Measurements from ENCODE around the gene HRAS.
A peak's percentile ranks its signal among the peaks of the same experiment; 100 is the strongest.

The HRAS gene

DNA sequence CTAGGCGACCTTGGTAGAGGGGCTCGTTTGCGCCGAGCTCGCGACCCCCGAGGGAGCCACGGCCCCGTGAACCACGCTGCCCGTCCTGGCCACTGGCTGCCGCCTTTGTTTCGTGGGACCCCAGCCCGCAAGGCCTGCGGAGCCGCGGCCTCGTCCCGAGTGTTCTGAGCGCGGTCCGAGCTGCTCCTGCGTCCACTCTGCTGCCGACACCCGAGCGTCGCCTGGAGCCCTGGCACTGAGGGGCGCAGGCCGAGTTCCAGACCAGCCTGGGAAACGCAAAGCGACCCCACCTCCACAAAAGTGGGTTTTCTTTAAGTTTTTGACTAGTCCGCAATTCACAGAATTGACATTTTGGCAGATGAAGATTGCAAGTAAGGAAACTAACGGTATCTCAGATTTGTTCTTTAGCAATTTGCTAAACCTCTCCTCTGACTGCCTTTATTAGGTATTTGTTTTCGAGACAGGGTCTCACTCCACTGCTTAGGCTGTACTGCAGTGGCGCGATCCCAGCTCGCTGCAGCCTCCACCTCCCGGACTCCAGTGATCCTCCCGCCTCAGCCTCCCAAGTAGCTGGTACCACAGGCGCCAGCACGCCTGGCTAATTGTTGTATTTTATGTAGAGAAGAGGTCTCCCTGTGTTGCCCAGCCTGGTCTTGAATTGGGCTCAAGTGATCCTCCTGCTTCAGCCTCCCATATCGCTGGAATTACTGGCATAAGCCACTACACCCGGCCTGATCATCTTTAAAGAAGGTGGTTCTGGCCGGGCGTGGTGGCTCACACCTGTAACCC is 27.5 kb downstream of the HRAS start:
- POLR2A ChIA-PET: interaction anchor here (2.4 kb wide), 1 partner anchor 9 kb away, joined by 13 read pairs; no protein-coding TSS in a partner anchor
- CTCF ChIA-PET: no interaction called here
- no peak for TF ChIP-seq L3MBTL2 (conservative IDR thresholded peaks at IDR 0.05)
- no peak for TF ChIP-seq FOXA1 (IDR thresholded peaks at IDR 0.05)
- TF ChIP-seq SUZ12 (IDR thresholded peaks at IDR 0.05): no peak
- no peak for TF ChIP-seq FOXM1 (IDR thresholded peaks at IDR 0.05; ENCODE audit: borderline replicate concordance)

DNA sequence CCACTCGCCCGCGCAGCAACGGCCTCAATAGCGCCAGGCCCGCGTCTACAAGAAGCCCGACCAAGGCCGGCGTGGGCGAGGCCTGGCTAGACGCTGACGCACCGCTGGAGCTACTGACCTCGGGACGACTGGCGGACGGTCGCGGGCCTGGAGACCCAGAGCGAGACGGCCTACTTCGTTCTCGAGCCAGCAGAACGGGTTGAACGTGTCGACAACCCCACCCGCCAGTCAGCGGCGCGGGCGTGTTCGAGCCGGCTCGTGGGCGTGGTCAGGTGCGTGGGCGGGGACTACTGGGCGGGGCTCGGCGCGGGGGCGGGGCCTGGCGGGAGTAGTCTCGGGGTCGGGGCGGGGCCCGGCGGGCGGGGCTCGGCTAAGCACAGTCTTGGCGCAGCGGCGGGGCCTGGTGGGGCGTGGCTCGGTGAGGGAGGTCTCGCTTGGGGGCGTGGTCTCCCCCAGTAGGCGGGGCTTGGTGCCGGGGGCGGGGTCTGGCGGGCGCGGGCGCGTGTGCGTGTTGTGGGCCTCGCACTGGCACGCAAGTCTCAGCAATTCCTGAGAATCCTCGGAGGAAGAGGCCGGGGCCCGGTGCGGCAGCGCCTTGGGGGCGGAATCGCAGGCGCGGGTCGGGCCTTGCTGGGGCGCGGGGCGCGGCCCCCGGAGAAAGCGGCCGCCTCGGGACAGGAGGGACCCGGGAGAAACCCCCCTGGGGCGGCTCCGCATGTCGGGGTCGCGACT is 28.2 kb downstream of the HRAS start, which contains the start of gene RNH1:
Gene RNH1, minus strand, starts transcription at position 248 of the 732 bp plus-strand sequence. CDS start 5,080 bp downstream, outside the sequence.
- peak; percentile 100 for DNase-seq (ENCODE audit: extremely low spot score)
- TF ChIP-seq NFRKB (IDR thresholded peaks at IDR 0.05): no peak
- TF ChIP-seq ARNT (IDR thresholded peaks at IDR 0.05): no peak
- TF ChIP-seq L3MBTL2 (conservative IDR thresholded peaks at IDR 0.05): no peak
- TF ChIP-seq PKNOX1 (IDR thresholded peaks at IDR 0.05): peak; percentile 66
- 0 out of 2 replicates have a peak, but pooled peaks have one; percentile 51 for TF ChIP-seq HDGF (IDR thresholded peaks at IDR 0.05; ENCODE audit: borderline replicate concordance)
- no peak for TF ChIP-seq BHLHE40 (IDR thresholded peaks at IDR 0.05; ENCODE audit: borderline replicate concordance)
- CTCF ChIA-PET: no interaction called here
- POLR2A ChIA-PET: interaction anchor here (0.6 to 2.4 kb wide), 10 partner anchors 9 to 59 kb away, joined by 3 to 13 read pairs (median 5); partner anchors contain the start of gene HRAS

More for the DNA sequence above, 27.5 kb downstream of the HRAS start:
- no peak for DNase-seq (ENCODE audit: extremely low spot score)

DNA sequence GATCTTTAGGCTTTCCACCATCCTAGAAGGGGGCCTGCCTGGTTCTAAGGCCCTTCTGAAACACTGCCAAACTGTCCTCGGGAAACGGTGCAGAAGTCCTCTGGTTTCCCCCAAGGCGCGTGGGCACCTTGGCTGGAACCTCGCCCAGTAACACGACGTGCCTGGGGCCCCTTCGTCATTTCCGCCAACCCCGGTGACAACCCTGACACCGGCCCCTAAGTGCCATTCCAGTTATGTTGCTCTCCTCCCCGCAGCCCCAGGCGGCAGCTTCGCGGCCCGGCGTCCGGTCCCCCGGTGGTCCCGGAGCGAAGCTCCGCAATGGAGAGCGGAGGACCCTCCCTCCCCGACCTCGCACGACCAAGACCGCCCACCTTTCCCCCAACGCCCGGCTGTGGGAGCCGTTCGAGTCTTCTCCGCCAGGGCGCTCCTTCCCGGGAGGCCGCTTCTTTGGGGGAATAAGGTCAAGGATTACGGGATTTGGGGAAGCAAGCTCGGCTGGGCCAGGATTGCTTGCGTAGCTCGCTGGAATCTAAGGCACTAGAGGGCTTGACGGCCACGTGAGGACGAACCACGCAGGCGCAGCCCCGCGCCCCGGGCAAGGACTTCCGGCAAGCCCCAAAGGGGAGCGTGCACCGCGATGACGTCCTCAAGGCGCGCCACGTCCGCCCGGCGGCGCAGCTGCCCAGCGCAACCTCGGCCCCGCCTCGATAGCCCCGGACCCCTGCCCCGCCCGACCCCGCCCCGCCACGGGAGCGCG is 29.0 kb downstream of the HRAS start:
- TF ChIP-seq CTBP1 (IDR thresholded peaks at IDR 0.05; ENCODE audit: borderline replicate concordance): no peak
- TF ChIP-seq LEF1 (IDR thresholded peaks at IDR 0.05; ENCODE audit: borderline replicate concordance): no peak
- no peak for TF ChIP-seq ARNT (IDR thresholded peaks at IDR 0.05)
- no peak for TF ChIP-seq NFRKB (IDR thresholded peaks at IDR 0.05)
- peak; percentile 85 for TF ChIP-seq L3MBTL2 (conservative IDR thresholded peaks at IDR 0.05)
- POLR2A ChIA-PET: interaction anchor here (0.6 to 2.4 kb wide), 10 partner anchors 8 to 58 kb away, joined by 3 to 13 read pairs (median 5); partner anchors contain the start of gene HRAS
- CTCF ChIA-PET: no interaction called here
- DNase-seq (ENCODE audit: extremely low spot score): peak; percentile 98

DNA sequence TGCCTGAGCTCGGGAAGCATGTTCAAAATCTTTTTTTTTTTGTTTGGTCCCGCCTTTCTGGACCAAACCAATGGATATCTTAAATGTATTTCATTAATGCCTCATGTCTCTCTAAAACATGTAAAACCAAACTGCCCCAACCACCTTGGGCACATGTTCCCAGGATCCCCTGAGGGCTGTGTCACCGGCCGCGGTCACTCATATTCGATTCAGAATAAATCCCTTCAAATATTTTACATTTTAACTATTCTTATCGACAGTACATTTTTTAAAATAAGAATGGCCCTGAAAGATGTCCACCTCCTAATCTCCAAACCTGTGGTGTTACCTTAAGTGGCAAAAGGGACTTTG is 30.4 kb downstream of the HRAS start:
- TF ChIP-seq TARDBP (IDR thresholded peaks at IDR 0.05) (no peak), LEF1 (IDR thresholded peaks at IDR 0.05; ENCODE audit: borderline replicate concordance) (no peak), ZNF384 (IDR thresholded peaks at IDR 0.05) (no peak), FOXA1 (IDR thresholded peaks at IDR 0.05) (no peak), SUZ12 (IDR thresholded peaks at IDR 0.05) (no peak), L3MBTL2 (conservative IDR thresholded peaks at IDR 0.05) (no peak), SP1 (IDR thresholded peaks at IDR 0.05) (no peak), NFRKB (IDR thresholded peaks at IDR 0.05) (no peak), HDGF (IDR thresholded peaks at IDR 0.05; ENCODE audit: borderline replicate concordance) (no peak), BHLHE40 (IDR thresholded peaks at IDR 0.05; ENCODE audit: borderline replicate concordance) (no peak), ELF4 (IDR thresholded peaks at IDR 0.05) (no peak), FOXK2 (IDR thresholded peaks at IDR 0.05) (no peak), ARNT (IDR thresholded peaks at IDR 0.05) (no peak), PKNOX1 (IDR thresholded peaks at IDR 0.05) (no peak), FOXM1 (IDR thresholded peaks at IDR 0.05; ENCODE audit: borderline replicate concordance) (no peak), CTBP1 (IDR thresholded peaks at IDR 0.05; ENCODE audit: borderline replicate concordance) (no peak)
- ChIA-PET CTCF (interaction anchor here (1.1 kb wide), 1 partner anchor 57 kb away, joined by 3 read pairs; no protein-coding TSS in a partner anchor), POLR2A (interaction anchor here (2.1 kb wide), 1 partner anchor 11 kb away, joined by 12 read pairs; no protein-coding TSS in a partner anchor)
- no peak for DNase-seq (ENCODE audit: extremely low spot score)

DNA sequence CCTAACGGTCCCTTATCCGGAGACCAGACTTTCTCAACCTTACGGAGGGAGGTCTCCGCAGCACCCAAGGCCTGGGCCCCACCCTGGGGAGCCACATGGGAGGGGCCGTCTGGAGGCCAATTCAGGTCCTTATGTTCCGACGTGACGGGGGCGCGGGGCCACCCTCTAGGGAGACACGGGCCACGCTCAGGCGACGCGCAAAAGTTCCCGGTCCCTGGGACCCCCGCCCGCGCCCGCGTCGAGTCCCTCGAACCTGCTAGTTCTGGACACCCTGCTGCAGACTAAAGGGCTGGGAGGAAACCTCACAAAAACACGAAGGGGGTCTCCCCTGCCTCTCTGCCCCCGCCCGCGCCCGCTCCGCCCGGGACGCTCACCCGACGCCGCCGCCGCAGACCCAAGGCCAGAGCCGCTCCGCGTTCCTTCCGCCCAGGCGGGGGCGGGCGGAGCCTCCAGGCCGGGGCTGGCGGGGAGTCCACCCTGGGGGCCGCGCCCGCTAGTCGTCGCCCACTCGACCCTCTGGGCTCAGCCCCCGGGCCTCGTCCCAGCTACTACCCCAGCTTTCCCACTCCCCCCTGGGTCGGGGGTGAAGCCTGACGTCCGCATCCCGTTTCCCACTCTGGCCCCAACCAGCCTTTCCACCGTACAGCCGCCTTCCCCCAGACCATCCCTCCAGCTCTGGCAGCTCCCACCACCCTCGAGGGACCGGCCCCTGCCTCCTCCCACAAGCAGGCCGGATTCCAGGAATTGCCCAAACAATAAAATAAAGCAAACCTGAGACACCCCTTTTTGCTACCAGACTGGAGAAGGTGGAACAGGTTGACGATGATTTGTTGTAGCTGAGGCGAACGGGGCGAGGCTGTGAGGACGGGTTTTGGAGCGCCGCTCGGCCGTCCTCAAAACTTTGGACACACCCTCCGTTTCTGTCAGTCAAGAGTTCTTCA is 31.1 kb downstream of the HRAS start:
- CTCF ChIA-PET: interaction anchor here (1.1 kb wide), 1 partner anchor 56 kb away, joined by 3 read pairs; no protein-coding TSS in a partner anchor
- no peak for DNase-seq (ENCODE audit: extremely low spot score)

More for the DNA sequence above, 31.1 kb downstream of the HRAS start:
- TF ChIP-seq L3MBTL2 (conservative IDR thresholded peaks at IDR 0.05) (no peak), HDGF (IDR thresholded peaks at IDR 0.05; ENCODE audit: borderline replicate concordance) (no peak), LEF1 (IDR thresholded peaks at IDR 0.05; ENCODE audit: borderline replicate concordance) (no peak), ELF4 (IDR thresholded peaks at IDR 0.05) (no peak), ARNT (IDR thresholded peaks at IDR 0.05) (no peak), BHLHE40 (IDR thresholded peaks at IDR 0.05; ENCODE audit: borderline replicate concordance) (no peak), TARDBP (IDR thresholded peaks at IDR 0.05) (no peak), SP1 (IDR thresholded peaks at IDR 0.05) (no peak), FOXA1 (IDR thresholded peaks at IDR 0.05) (no peak), FOXK2 (IDR thresholded peaks at IDR 0.05) (no peak), ZNF384 (IDR thresholded peaks at IDR 0.05) (no peak), PKNOX1 (IDR thresholded peaks at IDR 0.05) (no peak), CTBP1 (IDR thresholded peaks at IDR 0.05; ENCODE audit: borderline replicate concordance) (no peak), FOXM1 (IDR thresholded peaks at IDR 0.05; ENCODE audit: borderline replicate concordance) (no peak), SUZ12 (IDR thresholded peaks at IDR 0.05) (no peak)
- POLR2A ChIA-PET: no interaction called here

All from HEK293T (cell line).